ENCODE measurements around the gene NEDD4L. TPM values are rescaled to one million over a fixed set of nuclear protein-coding genes. Genes with fewer than 3 reads are reported as not detected.

The NEDD4L gene
- polyA plus RNA-seq, 1 donor (not counting 4 experiments of a cell fraction or from before 2014, with no cell fraction given): 52.6 TPM

DNA sequence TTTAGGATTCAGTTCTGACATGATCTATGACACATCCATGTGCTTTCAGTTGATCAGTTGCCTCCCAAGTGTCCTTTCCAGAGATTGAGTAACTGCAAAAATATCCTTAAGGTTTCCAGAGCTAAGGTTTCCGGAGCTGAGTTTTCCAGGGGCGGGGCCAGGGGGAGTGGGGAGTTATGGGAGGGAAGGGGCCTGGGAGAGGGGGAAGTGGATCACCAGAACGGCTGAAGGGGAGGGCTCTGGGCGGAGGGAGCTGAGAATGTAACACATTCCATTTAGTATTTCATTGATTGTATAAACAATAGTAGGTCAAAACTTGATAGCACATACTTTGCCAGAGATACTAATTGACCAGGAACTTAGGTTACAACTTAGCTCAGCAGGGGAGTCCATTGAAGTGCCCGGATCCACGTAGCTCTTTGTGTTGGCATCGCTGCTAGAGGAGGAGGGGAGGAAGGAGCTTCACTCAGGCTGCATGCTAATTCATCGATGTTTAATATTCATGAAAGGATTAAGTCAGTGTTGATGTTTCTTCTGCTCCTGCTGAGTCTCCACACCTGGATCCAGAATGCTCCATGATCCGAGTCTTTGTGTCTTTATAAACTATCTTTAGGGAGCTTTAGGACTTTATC lies 295.1 kb downstream of the NEDD4L start:
- peaks cover 14% of the 10 kb centered on the region for H3K4me1 ChIP-seq (ENCODE audit: control insufficient read depth, extremely low read depth, insufficient read depth, low read length)
- dilution Hi-C loops (cut with MboI; ENCODE audit: extremely low pct_ligation_motif_present, low sequenced_read_pairs): no loop called here
- H3K9me1 ChIP-seq (ENCODE audit: control insufficient read depth, extremely low read depth, insufficient read depth, low read length): peaks cover 2% of the 10 kb centered on the region
- no peak for DNase-seq (ENCODE audit: low read depth, low spot score)
- no peaks in the 10 kb centered on the region for H3K27me3 ChIP-seq (ENCODE audit: control insufficient read depth, extremely low read depth, insufficient read depth, low read length)
- no peak overlapping the region for H3K9ac ChIP-seq (ENCODE audit: control insufficient read depth, extremely low read depth, insufficient read depth, low read length)
- H4K20me1 ChIP-seq (ENCODE audit: control insufficient read depth, extremely low read depth, insufficient read depth, low read length): no peaks in the 10 kb centered on the region
- peaks cover 23 to 40% of the 10 kb centered on the region in 2 experiments for H3K36me3 ChIP-seq (ENCODE audit: control insufficient read depth in 2 of 2, extremely low read depth in 1 of 2, insufficient read depth in 2 of 2, low read length in 2 of 2)
- H3K79me2 ChIP-seq (ENCODE audit: control insufficient read depth, insufficient read depth, low read length): no peaks in the 10 kb centered on the region
- H3K27ac ChIP-seq (ENCODE audit: control insufficient read depth, insufficient read depth, low read length): peak overlapping the region; percentile 51
- FAIRE-seq: peak; percentile 70
- no peak overlapping the region for H3K4me3 ChIP-seq (ENCODE audit: control insufficient read depth in 2 of 3, extremely low read depth in 1 of 3, insufficient read depth in 2 of 3, low read depth in 1 of 3, low read length in 3 of 3)
- no peak overlapping the region for H2AFZ ChIP-seq (ENCODE audit: control insufficient read depth, low read length)
- H3K4me2 ChIP-seq (ENCODE audit: control insufficient read depth, extremely low read depth, insufficient read depth, low read depth, low read length): peak overlapping the region; percentile 15
- H3K9me3 ChIP-seq (ENCODE audit: control insufficient read depth, low read depth, low read length): no peaks in the 10 kb centered on the region
- TF ChIP-seq EZH2 (IDR thresholded peaks at IDR 0.05; ENCODE audit: low read length): no peak
- TF ChIP-seq, protein P1, sequence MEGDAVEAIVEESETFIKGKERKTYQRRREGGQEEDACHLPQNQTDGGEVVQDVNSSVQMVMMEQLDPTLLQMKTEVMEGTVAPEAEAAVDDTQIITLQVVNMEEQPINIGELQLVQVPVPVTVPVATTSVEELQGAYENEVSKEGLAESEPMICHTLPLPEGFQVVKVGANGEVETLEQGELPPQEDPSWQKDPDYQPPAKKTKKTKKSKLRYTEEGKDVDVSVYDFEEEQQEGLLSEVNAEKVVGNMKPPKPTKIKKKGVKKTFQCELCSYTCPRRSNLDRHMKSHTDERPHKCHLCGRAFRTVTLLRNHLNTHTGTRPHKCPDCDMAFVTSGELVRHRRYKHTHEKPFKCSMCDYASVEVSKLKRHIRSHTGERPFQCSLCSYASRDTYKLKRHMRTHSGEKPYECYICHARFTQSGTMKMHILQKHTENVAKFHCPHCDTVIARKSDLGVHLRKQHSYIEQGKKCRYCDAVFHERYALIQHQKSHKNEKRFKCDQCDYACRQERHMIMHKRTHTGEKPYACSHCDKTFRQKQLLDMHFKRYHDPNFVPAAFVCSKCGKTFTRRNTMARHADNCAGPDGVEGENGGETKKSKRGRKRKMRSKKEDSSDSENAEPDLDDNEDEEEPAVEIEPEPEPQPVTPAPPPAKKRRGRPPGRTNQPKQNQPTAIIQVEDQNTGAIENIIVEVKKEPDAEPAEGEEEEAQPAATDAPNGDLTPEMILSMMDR (optimal IDR thresholded peaks at IDR 0.05 in 1 of 3, IDR thresholded peaks at IDR 0.05 in 1 of 3, conservative IDR thresholded peaks at IDR 0.05 in 1 of 3; ENCODE audit: extremely low read depth in 1 of 3, insufficient read depth in 2 of 3, low read length in 3 of 3): no peak

DNA sequence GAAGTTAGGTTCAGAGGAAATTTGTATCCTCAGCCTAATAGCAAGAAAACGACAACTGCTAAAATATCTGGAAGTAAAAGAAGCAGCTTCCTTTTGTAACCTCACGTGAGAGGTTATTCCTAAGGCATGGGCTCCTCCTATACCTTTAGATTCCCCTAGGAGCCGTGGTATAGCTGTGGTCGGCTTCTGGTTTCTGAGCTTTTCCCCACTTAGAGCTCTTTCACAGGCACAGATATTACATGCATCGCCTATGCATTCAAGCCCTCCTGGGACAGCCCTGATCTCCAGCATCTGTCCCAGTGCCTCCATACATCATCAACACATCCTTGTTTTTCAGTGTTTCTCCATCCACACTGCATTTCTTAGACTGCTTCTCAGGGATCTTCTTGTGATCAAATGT lies 295.9 kb downstream of the NEDD4L start:
- H3K27me3 ChIP-seq (ENCODE audit: control insufficient read depth, extremely low read depth, insufficient read depth, low read length): no peaks in the 10 kb centered on the region
- TF ChIP-seq, protein P1 (optimal IDR thresholded peaks at IDR 0.05 in 1 of 3, IDR thresholded peaks at IDR 0.05 in 1 of 3, conservative IDR thresholded peaks at IDR 0.05 in 1 of 3; ENCODE audit: extremely low read depth in 1 of 3, insufficient read depth in 2 of 3, low read length in 3 of 3): no peak
- TF ChIP-seq EZH2 (IDR thresholded peaks at IDR 0.05; ENCODE audit: low read length): no peak
- peaks cover 2% of the 10 kb centered on the region for H3K9me1 ChIP-seq (ENCODE audit: control insufficient read depth, extremely low read depth, insufficient read depth, low read length)
- peak; percentile 52 for FAIRE-seq
- H3K9me3 ChIP-seq (ENCODE audit: control insufficient read depth, low read depth, low read length): no peaks in the 10 kb centered on the region
- H3K4me3 ChIP-seq (ENCODE audit: control insufficient read depth in 2 of 3, extremely low read depth in 1 of 3, insufficient read depth in 2 of 3, low read depth in 1 of 3, low read length in 3 of 3): no peak overlapping the region
- no peak for DNase-seq (ENCODE audit: low read depth, low spot score)
- no peaks in the 10 kb centered on the region for H3K79me2 ChIP-seq (ENCODE audit: control insufficient read depth, insufficient read depth, low read length)
- H4K20me1 ChIP-seq (ENCODE audit: control insufficient read depth, extremely low read depth, insufficient read depth, low read length): no peaks in the 10 kb centered on the region
- H3K9ac ChIP-seq (ENCODE audit: control insufficient read depth, extremely low read depth, insufficient read depth, low read length): no peak overlapping the region
- no peak overlapping the region for H3K27ac ChIP-seq (ENCODE audit: control insufficient read depth, insufficient read depth, low read length)
- no peak overlapping the region for H3K4me2 ChIP-seq (ENCODE audit: control insufficient read depth, extremely low read depth, insufficient read depth, low read depth, low read length)
- peaks cover 14% of the 10 kb centered on the region for H3K4me1 ChIP-seq (ENCODE audit: control insufficient read depth, extremely low read depth, insufficient read depth, low read length)
- H2AFZ ChIP-seq (ENCODE audit: control insufficient read depth, low read length): no peak overlapping the region
- dilution Hi-C loops (cut with MboI; ENCODE audit: extremely low pct_ligation_motif_present, low sequenced_read_pairs): no loop called here
- peaks cover 27 to 40% of the 10 kb centered on the region in 2 experiments for H3K36me3 ChIP-seq (ENCODE audit: control insufficient read depth in 2 of 2, extremely low read depth in 1 of 2, insufficient read depth in 2 of 2, low read length in 2 of 2)

Data from keratinocyte (primary cell).